Gastrocnemius medialis (tissue), 4 donors: ENCODE data around the gene ZSWIM7. TPM values are rescaled to one million over a fixed set of nuclear protein-coding genes. Genes with fewer than 3 reads are reported as not detected.

Experiments
- ATAC-seq, 2 donors: fragments of 150-250 bp; one replicate each; pipeline ENCODE4 v1.9.1; 2016
- DNase-seq, 2 donors: peaks; one replicate each; pipeline ENCODE4 v3.0.0-alpha.2; 2019
- H3K27ac ChIP-seq, 4 donors: fragments of 200-600 bp; sonication (generic); 1 replicate in 1 of 4; 2 replicates in 3 of 4; pipeline ENCODE4 v1.5.1; 2016 to 2018; ENCODE audit warnings: mild to moderate bottlenecking in 2 of 4, moderate library complexity in 1 of 4
- H3K27me3 ChIP-seq, 3 donors: fragments of 200-600 bp; sonication (generic) in 2 of 3; 1 replicate in 1 of 3; 2 replicates in 2 of 3; pipeline versions ENCODE4 v1.5.1 to v1.6.0; 2016 to 2019; ENCODE audit warnings: mild to moderate bottlenecking in 1 of 3, moderate library complexity in 1 of 3
- H3K36me3 ChIP-seq, 2 donors: fragments of 200-600 bp; sonication (generic) in 1 of 2; one replicate each; pipeline ENCODE4 v1.5.1; 2017 to 2018
- H3K4me1 ChIP-seq, 2 donors: fragments of 200-600 bp; sonication (generic) in 1 of 2; one replicate each; pipeline ENCODE4 v1.5.1; 2016 to 2017; ENCODE audit warnings: mild to moderate bottlenecking in 2 of 2
- H3K4me3 ChIP-seq, 4 donors: fragments of 200-600 bp; sonication (generic) in 3 of 4; 1 replicate in 1 of 4; 2 replicates in 3 of 4; pipeline ENCODE4 v1.5.1; 2016 to 2019; ENCODE audit warnings: mild to moderate bottlenecking in 2 of 4
- H3K9me3 ChIP-seq, 3 donors: fragments of 200-600 bp; sonication (generic) in 2 of 3; 1 replicate in 1 of 3; 2 replicates in 2 of 3; pipeline ENCODE4 v1.5.1; 2016 to 2019
- POLR2A ChIP-seq, 2 donors: fragments of 450-650 bp; IDR thresholded peaks; one replicate each; pipeline ENCODE4 v1.6.1; 2017; ENCODE audit warnings: antibody characterized with exemption in 2 of 2, mild to moderate bottlenecking in 2 of 2, moderate library complexity in 2 of 2
- in situ Hi-C, 4 donors: fragments of 200-750 bp; cut with MboI; loops; one replicate each; pipeline versions ENCODE4 v1.15.0 to v1.8.0; 2017; ENCODE audit warnings: low sequenced_read_pairs in 4 of 4
- intact Hi-C: fragments of 100-400 bp; cut with DNase I; formaldehyde crosslinking; loops from one replicate; pipeline ENCODE4 v1.15.1; 2023; ENCODE audit warnings: low total_unique reads
- total RNA-seq, 4 donors: library from RNA; depleted of rRNA; stranded (reverse); fragments of >200 nt; gene quantifications; one replicate each; pipeline versions ENCODE4 v1.1.0 to v1.2.3, GENCODE V29; 2016
- TF ChIP-seq, protein P1 (sequence below), 5 experiments: fragments of 450-650 bp in 3 of 5; fragments of 200-600 bp in 2 of 5; sonication (generic) in 2 of 5; IDR thresholded peaks in 4 of 5; conservative IDR thresholded peaks in 1 of 5; 1 replicate in 4 of 5; 2 replicates in 1 of 5; pipeline ENCODE4 v1.5.1; 2016 to 2019; ENCODE audit warnings: antibody characterized with exemption in 5 of 5, mild to moderate bottlenecking in 3 of 5, moderate library complexity in 3 of 5

Gene ZSWIM7
- total RNA-seq, 4 donors from 2014 or later: 13.2 to 19.5 (median 19.1) TPM

- in situ Hi-C loops: loop anchor here in 1 of 4 donors (25.0 kb wide), 1 partner anchor 105 kb away; no protein-coding TSS in a partner anchor
- no peaks in the 10 kb centered on the region for H3K4me1 ChIP-seq
- TF ChIP-seq, protein P1, sequence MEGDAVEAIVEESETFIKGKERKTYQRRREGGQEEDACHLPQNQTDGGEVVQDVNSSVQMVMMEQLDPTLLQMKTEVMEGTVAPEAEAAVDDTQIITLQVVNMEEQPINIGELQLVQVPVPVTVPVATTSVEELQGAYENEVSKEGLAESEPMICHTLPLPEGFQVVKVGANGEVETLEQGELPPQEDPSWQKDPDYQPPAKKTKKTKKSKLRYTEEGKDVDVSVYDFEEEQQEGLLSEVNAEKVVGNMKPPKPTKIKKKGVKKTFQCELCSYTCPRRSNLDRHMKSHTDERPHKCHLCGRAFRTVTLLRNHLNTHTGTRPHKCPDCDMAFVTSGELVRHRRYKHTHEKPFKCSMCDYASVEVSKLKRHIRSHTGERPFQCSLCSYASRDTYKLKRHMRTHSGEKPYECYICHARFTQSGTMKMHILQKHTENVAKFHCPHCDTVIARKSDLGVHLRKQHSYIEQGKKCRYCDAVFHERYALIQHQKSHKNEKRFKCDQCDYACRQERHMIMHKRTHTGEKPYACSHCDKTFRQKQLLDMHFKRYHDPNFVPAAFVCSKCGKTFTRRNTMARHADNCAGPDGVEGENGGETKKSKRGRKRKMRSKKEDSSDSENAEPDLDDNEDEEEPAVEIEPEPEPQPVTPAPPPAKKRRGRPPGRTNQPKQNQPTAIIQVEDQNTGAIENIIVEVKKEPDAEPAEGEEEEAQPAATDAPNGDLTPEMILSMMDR (IDR thresholded peaks at IDR 0.05 in 4 of 5, conservative IDR thresholded peaks at IDR 0.05 in 1 of 5): no peak
- TF ChIP-seq POLR2A (IDR thresholded peaks at IDR 0.05): no peak
- intact Hi-C loops: no loop called here
- H3K36me3 ChIP-seq: no peaks in the 10 kb centered on the region
- no peaks in the 10 kb centered on the region for H3K9me3 ChIP-seq
- DNase-seq (no peak), ATAC-seq (no peak)
- no peaks in the 10 kb centered on the region for H3K27me3 ChIP-seq
- no peak overlapping the region for H3K4me3 ChIP-seq
- no peak overlapping the region for H3K27ac ChIP-seq
Observed at GRCh38 chr17:15957608-15958307, 41.7 kb downstream of the ZSWIM7 start.

DNA sequence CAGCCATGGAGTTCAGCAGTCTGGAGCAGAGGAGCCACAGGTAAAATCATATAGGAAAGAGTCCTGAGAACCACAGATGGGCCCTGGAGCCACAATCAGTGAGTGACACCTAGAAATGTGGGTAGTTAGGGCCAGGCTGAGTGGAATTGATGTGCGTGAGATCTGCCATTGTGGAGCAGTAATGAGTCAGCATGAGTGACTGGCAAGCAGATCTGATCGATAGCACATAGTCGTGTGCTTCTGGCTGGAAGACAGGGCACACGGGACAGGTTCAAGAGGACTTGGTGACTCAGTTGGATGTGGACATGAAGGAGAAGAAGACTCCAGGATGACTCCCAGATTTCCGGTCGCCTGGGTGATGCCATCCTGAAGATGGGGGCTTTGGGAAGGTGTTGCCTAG lies 42.3 kb downstream of the ZSWIM7 start:
- no peaks in the 10 kb centered on the region for H3K27me3 ChIP-seq
- H3K36me3 ChIP-seq: no peaks in the 10 kb centered on the region
- no peaks in the 10 kb centered on the region for H3K9me3 ChIP-seq
- TF ChIP-seq, protein P1 (IDR thresholded peaks at IDR 0.05 in 4 of 5, conservative IDR thresholded peaks at IDR 0.05 in 1 of 5): no peak
- TF ChIP-seq POLR2A (IDR thresholded peaks at IDR 0.05): no peak
- in situ Hi-C loops: loop anchor here in 1 of 4 donors (25.0 kb wide), 1 partner anchor 105 kb away; no protein-coding TSS in a partner anchor
- intact Hi-C loops: no loop called here
- DNase-seq (no peak), ATAC-seq (no peak)
- H3K27ac ChIP-seq: no peak overlapping the region
- H3K4me1 ChIP-seq: no peaks in the 10 kb centered on the region
- no peak overlapping the region for H3K4me3 ChIP-seq

DNA sequence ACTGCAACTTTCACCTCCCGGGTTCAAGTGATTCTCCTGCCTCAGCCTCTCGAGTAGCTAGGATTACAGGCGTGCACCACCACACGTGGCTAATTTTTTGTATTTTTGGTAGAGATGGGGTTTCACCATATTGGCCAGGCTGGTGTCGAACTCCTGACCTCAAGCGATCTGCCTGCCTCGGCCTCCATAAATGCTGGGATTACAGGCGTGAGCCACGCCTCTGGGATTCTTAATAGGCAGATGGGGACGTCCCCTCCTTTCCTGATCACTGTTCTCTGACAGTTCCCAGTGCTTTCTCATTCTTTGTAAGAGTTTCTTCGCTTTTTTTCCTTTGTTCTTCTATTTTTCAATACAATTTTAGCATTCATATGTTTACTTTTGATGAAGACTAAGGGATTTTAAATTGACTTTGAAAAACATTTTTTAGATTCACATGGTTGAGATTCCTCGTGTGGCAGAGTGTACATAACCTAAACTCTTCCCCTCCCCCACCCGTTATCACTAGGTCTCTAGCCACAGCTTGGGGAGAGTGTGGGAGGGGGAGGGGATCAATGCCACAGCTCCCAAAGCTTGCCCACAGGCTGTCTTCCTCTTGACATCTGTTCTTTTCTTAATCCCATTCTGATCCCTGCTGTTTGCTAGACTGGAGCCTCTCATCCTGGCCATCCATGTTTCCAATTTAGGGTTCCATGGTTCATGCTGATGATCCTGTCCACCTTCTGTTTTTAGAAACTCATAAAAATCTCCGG lies 43.5 kb downstream of the ZSWIM7 start:
- Histone ChIP-seq H3K27ac (no peak overlapping the region), H3K36me3 (no peaks in the 10 kb centered on the region), H3K27me3 (no peaks in the 10 kb centered on the region), H3K4me3 (no peak overlapping the region), H3K4me1 (no peaks in the 10 kb centered on the region), H3K9me3 (no peaks in the 10 kb centered on the region)
- intact Hi-C loops: no loop called here
- in situ Hi-C loops: loop anchor here in 1 of 4 donors (25.0 kb wide), 1 partner anchor 106 kb away; no protein-coding TSS in a partner anchor
- ATAC-seq (no peak), DNase-seq (no peak)
- TF ChIP-seq, protein P1 (IDR thresholded peaks at IDR 0.05 in 4 of 5, conservative IDR thresholded peaks at IDR 0.05 in 1 of 5): no peak
- TF ChIP-seq POLR2A (IDR thresholded peaks at IDR 0.05): no peak

GRCh38 chr17:15954222-15954621 lies 45.3 kb downstream of the ZSWIM7 start:
- ATAC-seq (no peak), DNase-seq (no peak)
- in situ Hi-C loops (loop anchor here in 1 of 4 donors (25.0 kb wide), 1 partner anchor 108 kb away; no protein-coding TSS in a partner anchor), intact Hi-C loops (no loop called here)
- Histone ChIP-seq H3K4me1 (no peaks in the 10 kb centered on the region), H3K27me3 (no peaks in the 10 kb centered on the region), H3K4me3 (no peak overlapping the region), H3K27ac (no peak overlapping the region), H3K9me3 (no peaks in the 10 kb centered on the region), H3K36me3 (no peaks in the 10 kb centered on the region)
- TF ChIP-seq, protein P1 (IDR thresholded peaks at IDR 0.05 in 4 of 5, conservative IDR thresholded peaks at IDR 0.05 in 1 of 5): no peak
- no peak for TF ChIP-seq POLR2A (IDR thresholded peaks at IDR 0.05)
